ENCODE data around the gene TOR2A. TPM values are rescaled to one million over a fixed set of nuclear protein-coding genes. Genes with fewer than 3 reads are reported as not detected.

TOR2A gene
- polyA plus RNA-seq, 3 donors, result 17.6 to 19.8 (median 18.6) TPM

- DNase-seq, result no peak
Measured at GRCh38 chr9:127703289-127703946, 31.7 kb downstream of the TOR2A start.

- no peak for DNase-seq
Measured at GRCh38 chr9:127700594-127701255, 34.4 kb downstream of the TOR2A start.

GRCh38 chr9:127700140-127700539, 35.0 kb downstream of the TOR2A start:
- DNase-seq, result no peak

GRCh38 chr9:127698985-127699670, 36.0 kb downstream of the TOR2A start:
- DNase-seq, result peak; percentile 94

- DNase-seq, result no peak
Measured at GRCh38 chr9:127698386-127698785, 36.7 kb downstream of the TOR2A start.

- no peak for DNase-seq
Measured at GRCh38 chr9:127697575-127697974, 37.5 kb downstream of the TOR2A start.

- no peak for DNase-seq
Measured at GRCh38 chr9:127694890-127695720, 40.0 kb downstream of the TOR2A start.

- DNase-seq, result no peak
Measured at GRCh38 chr9:127693697-127694096, 41.4 kb downstream of the TOR2A start.

GRCh38 chr9:127693143-127693542, 42.0 kb downstream of the TOR2A start:
- no peak for DNase-seq

- DNase-seq, result no peak
Measured at GRCh38 chr9:127692071-127692470, 43.0 kb downstream of the TOR2A start.

GRCh38 chr9:127690735-127691134, 44.4 kb downstream of the TOR2A start:
- no peak for DNase-seq

- DNase-seq, result no peak
Measured at GRCh38 chr9:127689329-127690000, 45.6 kb downstream of the TOR2A start.

- no peak for DNase-seq
Measured at GRCh38 chr9:127686461-127687393, 48.4 kb downstream of the TOR2A start.

- no peak for DNase-seq
Measured at GRCh38 chr9:127684576-127684975, 50.5 kb downstream of the TOR2A start.

GRCh38 chr9:127683723-127684122, 51.4 kb downstream of the TOR2A start:
- DNase-seq, result no peak

GRCh38 chr9:127682351-127683136, 52.5 kb downstream of the TOR2A start:
- no peak for DNase-seq
